ENCODE data around the gene ANKS6.

The ANKS6 gene

GRCh38 chr9:98738741-98739140, 57.6 kb downstream of the ANKS6 start:
- DNase-seq (ENCODE audit: low spot score), result no peak

- DNase-seq (ENCODE audit: low spot score), result no peak
These were observed 60.1 kb downstream of the ANKS6 start for GRCh38 chr9:98736226-98736625.

- no peak for DNase-seq (ENCODE audit: low spot score)
These were observed 63.6 kb downstream of the ANKS6 start for GRCh38 chr9:98732801-98733200.

GRCh38 chr9:98732091-98732490, 64.3 kb downstream of the ANKS6 start:
- no peak for DNase-seq (ENCODE audit: low spot score)

GRCh38 chr9:98730871-98731270, 65.5 kb downstream of the ANKS6 start:
- DNase-seq (ENCODE audit: low spot score), result no peak

GRCh38 chr9:98728500-98728899, 67.9 kb downstream of the ANKS6 start:
- DNase-seq (ENCODE audit: low spot score), result no peak

GRCh38 chr9:98727428-98727827, 68.9 kb downstream of the ANKS6 start:
- no peak for DNase-seq (ENCODE audit: low spot score)

- no peak for DNase-seq (ENCODE audit: low spot score)
These were observed 69.6 kb downstream of the ANKS6 start for GRCh38 chr9:98726735-98727134.

- no peak for DNase-seq (ENCODE audit: low spot score)
These were observed 71.4 kb downstream of the ANKS6 start for GRCh38 chr9:98724810-98725530.

- DNase-seq (ENCODE audit: low spot score), result no peak
These were observed 74.7 kb downstream of the ANKS6 start for GRCh38 chr9:98721643-98722042.

GRCh38 chr9:98720402-98720801, 76.0 kb downstream of the ANKS6 start:
- DNase-seq (ENCODE audit: low spot score), result no peak

- no peak for DNase-seq (ENCODE audit: low spot score)
These were observed 77.3 kb downstream of the ANKS6 start for GRCh38 chr9:98719055-98719454.

- no peak for DNase-seq (ENCODE audit: low spot score)
These were observed 81.5 kb downstream of the ANKS6 start for GRCh38 chr9:98714833-98715232.

- DNase-seq (ENCODE audit: low spot score), result no peak
These were observed 83.4 kb downstream of the ANKS6 start for GRCh38 chr9:98712987-98713386.

GRCh38 chr9:98709968-98710965, 86.1 kb downstream of the ANKS6 start:
- DNase-seq (ENCODE audit: low spot score), result no peak

- no peak for DNase-seq (ENCODE audit: low spot score)
These were observed 87.1 kb downstream of the ANKS6 start, which contains the start of gene GABBR2 for GRCh38 chr9:98708933-98709911. TSS of gene GABBR2 (minus strand) at chr9:98708935. CDS start at chr9:98708737, 198 bp downstream.

GRCh38 chr9:98708103-98708932, 88.0 kb downstream of the ANKS6 start:
- DNase-seq (ENCODE audit: low spot score), result no peak

GRCh38 chr9:98707166-98708102, 88.9 kb downstream of the ANKS6 start:
- no peak for DNase-seq (ENCODE audit: low spot score)

GRCh38 chr9:98706651-98707165, 89.6 kb downstream of the ANKS6 start:
- DNase-seq (ENCODE audit: low spot score), result no peak

Measured in hematopoietic multipotent progenitor cell treated with erythropoietin and hydrocortisone succinate and interleukin-3 and kit ligand, for 17 days (in vitro differentiated cells).